NCI-H2196 treated with DMSO at 0.1 percent for 48 hours (cell line): ENCODE data around the gene PTGR1.
"Not testable (repeated sequence)": the region's sequence is repeated elsewhere in the genome, so short reads cannot be mapped to it uniquely, and the experiment has no call there.

ENCODE experiments used
- DNase-seq: peaks from one replicate; lab custom pipeline; 2025; ENCODE audit not compliant: unreplicated experiment; lab: John Stamatoyannopoulos, UW

PTGR1 gene

DNA sequence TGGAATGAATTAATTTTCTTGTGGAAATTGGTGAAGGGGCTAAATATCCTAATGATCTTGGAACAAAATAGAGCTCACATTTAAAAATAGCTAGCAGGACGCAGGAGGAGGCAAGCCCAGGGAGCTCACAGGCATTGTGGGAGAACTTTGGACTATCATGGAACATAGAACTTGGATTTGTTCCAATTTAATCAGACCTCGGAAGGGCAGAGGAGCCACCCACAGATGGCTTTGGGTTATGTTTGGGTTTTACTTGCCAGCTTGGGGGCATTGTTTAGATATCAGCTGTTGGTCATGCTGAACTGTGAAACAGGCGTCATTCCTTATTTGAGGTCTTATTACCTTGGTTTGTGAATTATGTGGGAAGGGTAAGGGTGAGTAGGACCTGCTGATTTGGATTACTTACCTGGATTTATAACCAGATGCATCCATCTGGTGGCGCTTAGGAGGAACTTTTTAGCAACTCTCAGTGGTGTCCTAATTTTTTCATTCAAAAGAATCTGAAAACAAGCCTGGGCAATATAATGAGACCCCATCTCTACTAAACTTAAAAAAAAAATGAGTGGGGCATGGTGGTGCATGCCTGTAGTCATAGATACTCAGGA lies 14.1 kb upstream of the PTGR1 start:
- no peak for DNase-seq

DNA sequence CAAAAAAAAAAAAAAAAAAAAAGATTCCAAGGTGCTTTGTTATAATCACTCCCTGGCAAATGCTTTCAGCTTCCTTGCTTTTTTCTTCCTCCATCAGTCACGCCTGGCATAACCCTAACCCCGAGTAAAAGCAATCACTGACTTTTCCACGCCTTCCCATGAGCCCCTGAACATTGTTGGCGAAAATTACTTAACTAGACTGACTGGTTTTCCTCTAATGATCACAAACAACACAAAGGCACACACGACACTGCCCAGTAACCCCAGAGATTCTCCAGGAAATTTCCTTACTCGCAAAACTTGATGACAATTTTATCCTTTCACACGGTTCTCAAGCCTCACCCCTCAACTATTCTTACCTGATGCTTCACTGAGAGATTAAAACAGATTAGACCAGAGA lies 11.4 kb upstream of the PTGR1 start:
- no peak for DNase-seq

DNA sequence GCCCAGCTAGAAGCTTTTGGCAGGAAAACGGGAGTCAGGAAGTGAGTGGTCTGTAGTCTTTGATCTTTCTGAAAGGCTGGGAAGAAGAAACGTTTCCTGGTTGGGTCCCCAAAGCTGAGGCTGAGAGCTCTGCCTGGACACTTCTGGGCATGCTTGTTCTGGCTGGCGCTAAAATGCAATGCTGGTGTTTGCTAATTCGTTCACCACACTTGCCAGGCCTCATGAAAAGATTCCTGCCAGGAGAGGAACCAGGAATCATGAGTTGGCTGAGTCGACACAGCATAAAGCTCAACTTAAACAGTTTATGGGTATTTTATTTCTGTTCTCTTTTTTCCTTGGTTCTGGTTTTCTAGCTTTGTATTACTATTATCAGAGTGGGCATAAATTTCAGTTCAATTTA lies 10.7 kb upstream of the PTGR1 start:
- DNase-seq = no peak

DNA sequence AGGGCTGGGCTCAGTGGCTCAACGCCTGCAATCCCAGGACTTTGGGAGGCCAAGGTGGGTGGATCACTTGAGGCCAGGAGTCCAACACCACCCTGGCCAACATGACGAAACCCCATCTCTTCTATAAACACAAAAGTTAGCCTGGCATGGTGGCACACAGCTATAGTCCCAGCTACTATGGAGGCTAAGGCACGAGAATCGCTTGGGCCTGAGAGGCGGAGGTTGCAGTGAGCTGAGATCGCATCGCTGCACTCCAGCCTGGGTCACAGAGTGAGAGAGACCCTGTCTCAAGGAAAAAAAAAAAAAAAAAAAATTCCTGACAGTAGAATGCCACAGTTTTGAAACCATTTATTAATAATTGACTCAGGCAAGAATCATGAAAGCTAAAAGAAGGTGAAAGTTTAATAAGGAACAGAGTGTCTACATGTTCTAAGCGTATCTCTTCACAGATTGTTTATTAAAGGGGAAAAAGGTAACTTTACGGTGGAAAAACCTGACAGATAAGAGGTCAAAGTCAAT lies 5.7 kb upstream of the PTGR1 start:
- DNase-seq = no peak

DNA sequence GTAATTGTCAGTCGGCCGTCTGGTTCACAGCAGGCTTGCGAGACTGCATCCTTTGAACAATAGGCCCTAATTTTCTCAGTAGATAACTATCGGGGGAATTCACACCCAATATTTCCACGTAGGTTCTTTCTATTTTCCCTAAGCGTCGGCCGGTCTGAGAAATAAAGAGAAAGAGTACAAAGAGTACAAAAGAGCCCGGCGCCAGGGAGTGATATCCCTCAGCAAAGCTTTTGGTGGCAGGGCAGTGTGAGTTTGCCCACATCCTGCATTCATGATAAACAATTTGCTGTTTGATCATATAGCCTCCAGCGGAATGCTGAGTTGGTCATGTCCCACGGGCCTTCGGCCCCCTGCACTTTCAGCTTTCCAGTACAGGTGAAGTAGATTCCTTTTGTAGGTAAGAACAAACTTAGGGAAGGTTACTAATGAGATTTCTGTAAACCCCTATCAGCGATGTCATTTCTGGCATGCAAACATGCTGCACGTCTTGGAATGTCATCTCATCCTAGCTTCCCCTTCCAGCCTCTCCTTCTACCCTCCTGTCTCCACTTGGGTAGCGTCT lies 4.7 kb upstream of the PTGR1 start:
- no peak for DNase-seq

DNA sequence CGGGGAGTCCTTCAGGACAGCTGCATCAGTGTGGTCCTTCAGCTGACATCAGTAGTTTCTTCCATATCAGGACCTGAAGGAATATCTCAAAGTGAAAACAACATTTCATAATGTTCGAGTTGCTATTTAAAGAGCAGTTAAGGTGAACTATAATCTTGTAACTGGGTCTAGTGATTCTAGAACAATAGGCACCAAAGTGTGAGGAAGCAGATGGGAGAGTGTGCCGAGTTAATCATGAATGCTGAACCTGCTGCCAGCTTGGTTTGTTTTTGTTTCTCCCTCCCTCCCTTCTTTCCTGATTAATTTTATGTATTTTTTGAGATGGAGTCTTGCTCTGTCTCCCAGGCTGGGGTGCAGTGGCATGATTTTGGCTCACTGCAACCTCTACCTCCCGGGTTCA lies 3.6 kb upstream of the PTGR1 start:
- DNase-seq = no peak

DNA sequence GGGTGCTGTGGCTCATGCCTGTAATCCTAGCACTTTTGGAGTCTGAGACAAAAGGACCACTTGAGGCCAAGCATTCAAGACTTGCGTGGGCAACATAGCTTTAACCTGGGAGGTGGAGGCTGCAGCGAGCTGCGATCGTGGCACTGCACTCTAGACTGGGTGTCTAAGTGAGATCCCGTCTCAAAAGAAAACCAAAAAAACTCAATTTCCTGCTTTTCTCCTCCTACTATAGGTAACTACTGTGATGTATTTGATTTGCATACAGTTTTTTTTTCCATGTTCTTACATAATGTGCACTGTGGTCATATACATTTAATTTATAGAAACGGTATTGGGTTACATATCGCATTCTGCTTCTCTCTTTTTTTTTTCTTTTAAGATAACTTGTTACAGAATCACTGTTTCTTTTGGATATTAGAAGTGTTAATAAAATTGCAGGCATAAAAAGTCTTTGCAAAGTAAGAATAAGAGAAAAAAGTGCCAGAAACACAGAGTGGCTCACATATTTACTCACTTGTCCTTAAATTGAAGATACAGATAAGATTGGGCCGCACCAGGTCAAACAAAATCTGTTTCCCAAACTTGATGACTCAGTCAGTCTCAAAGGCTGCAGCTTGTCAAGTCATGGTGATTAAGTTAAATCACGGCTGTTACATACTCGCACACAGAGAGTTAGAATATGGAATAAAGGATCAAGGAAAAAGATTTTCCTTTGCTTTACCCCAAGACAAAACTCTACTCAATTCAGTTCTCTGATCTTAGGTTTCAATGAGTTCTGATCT lies 2.0 kb upstream of the PTGR1 start:
- no peak for DNase-seq

DNA sequence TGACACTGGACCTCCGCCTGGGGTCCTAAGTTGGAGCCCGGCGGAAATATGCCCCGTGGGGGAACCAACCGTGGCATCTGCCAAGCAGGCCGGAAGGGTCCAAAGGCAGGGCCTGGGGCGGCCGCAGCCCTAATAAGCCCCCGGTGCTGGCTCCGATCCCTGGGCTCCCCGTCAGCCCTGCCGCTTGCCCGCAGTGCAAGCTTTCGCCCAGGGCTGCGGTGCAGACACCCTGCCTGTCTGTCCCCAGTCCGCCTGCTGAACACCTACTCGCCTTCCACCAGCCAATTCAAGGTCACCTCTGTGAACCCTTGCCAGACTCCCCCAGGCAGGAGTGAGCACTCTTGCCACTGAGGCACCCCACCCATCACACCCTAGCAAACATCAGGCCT lies 502 bp upstream of the PTGR1 start:
- DNase-seq = no peak

DNA sequence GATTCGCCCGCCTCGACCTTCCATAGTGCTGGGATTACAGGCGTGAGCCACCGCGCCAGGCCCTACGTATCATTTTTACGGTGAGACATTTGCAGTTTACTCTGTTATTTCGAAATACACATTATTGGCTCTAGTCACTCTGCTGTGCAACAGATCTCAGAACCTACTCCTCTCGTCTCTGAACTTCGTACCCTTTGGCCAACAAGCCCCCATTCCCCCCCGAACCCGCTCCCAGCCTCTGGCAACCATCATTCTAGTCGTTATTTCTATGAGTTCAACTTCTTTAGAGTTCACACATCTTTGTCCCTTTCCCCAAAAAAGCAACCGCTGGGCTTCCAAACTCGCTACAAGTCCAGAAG lies 735 bp downstream of the PTGR1 start:
- no peak for DNase-seq

DNA sequence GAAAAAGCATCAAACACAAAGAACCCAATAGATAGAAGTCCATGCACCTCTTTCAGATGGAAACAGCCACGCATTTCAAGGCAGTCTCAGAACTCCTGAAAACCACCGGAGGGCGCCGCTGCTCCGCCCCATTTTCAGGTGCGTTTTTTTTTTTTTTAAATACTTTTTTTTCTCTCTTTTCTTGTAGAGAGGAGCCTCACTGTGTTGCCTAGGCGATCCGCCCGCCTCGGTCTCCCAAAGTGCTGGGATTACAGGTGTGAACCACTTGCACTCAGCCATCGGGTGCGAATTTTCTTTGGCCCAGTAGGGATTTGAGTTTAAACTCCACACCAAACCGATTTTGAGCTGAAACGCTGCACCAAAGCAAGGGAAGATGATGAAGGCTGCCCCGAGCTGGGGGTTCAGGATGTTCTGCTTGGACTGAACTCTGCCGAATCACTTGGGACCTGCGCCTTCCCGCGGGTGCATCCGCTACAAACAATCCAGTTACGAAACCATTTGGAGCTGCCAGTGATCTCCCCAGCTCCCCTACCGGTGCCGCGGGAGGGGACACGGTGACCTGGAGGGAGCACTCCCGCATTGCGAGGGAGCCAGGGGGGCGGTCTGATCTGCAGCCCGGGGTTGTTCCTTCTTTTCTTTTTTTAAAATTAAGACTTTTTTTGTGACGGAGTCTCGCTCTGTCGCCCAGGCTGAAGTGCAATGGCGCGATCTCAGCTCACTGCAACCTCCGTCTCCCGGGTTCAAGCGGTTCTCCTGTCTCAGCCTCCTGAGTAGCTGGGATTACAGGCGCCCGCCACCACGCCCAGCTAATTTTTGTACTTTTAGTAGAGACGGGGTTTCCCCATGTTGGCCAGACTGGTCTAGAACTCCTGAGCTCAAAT lies 1.4 kb downstream of the PTGR1 start:
- peak; percentile 25 for DNase-seq

DNA sequence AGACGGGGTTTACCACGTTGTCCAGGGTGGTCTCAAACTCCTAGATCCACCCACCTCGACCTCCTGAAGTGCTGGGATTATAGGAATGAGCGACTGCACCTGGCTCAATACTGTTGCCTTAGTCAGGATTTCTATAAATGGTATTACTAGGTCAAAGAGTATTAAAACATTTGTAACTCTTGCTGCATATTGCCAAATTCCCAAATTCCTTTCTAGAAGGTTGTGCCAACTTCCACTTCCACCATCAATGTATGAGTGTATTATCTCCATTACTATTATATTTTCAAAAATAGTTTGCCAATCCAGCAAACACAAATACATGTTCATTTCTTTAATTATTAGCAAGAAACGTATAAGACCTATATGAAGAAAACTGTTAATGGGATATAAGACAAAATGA lies 10.6 kb downstream of the PTGR1 start:
- DNase-seq = no peak

DNA sequence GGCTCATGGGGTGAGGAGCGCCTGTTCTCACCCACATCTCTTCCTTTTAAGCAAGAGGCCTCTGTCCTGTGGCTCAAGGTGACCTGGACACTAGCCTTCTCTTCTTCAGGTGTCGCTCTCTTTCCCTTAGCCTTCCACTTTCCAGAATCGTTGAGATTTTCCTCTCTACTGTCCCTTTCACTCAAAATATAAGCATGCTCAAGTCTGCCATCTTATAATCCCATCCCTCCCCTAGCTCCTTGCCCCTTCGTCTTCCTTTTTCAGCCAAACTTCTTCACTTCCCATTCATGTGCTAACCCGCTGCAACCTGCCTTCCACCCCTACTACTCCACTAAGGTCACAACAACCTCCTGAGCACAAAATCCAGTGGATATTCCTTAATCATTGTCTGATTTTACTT lies 13.1 kb downstream of the PTGR1 start:
- no peak for DNase-seq

DNA sequence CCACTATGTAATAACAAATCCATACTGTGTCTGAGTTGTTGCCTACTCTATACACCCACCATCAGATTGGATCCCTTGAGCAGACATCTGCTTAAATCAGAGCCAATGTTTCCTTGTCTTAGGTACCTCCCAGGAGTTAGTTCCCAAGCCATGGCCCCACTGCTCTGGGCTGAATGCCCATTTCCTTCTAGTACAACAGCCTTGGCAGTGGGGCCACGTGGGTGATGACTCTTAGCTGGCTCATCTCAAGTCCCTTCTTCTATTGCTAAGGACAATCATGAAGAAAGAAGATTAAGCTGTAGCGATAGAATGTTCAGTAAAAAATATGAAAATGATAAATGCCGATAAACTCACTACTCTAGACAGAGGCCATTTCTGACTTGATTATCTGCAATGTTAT lies 16.6 kb downstream of the PTGR1 start:
- DNase-seq = no peak

DNA sequence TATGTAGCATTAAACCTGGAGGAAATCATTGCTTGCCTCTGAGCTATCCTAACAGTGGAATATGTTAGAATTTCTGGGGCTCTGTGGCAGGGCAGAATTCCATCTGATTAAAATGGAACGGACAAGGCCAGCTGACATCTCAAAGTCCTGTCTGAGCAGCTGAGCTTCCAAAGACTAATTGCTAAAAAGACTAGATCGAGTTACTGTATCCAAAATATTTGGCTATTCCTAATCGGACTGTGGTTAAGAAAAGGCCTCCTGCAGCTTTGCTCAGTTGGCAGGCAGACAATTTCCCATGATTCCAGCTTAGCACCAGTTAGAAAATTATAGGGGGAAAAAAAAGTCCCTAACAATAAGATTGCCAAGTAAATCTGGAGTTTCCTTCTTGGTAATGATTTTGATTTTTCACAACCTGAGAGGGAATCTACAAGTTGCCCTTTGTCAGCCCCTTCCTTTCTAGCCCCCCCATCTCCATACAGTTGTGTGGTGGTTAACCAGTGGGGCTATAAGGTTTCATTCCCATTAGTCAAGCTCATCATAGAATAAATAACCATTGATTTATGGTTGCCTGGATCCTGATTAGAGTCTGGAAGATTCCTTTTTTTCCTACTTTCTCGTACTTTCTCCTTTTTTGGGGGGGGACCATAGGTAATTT lies 26.4 kb downstream of the PTGR1 start:
- DNase-seq = no peak

DNA sequence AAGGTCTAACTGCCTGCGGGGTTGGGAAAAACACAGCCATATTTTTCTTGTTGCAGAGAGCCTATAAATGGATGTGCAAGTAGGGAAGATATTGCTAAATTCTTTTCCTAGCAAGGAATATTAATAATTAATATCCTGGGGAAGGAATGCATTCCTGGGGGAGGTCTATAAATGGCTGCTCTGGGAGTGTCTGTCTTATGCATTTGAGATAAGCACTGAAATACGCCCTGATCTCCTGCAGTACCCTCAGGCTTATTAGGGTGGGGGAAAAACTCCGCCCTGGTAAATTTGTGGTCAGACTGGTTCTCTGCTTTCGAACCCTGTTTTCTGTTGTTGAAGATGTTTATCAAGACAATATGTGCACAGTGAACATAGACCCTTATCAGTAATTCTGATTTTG lies 31.3 kb downstream of the PTGR1 start:
- not testable (repeated sequence) for DNase-seq

DNA sequence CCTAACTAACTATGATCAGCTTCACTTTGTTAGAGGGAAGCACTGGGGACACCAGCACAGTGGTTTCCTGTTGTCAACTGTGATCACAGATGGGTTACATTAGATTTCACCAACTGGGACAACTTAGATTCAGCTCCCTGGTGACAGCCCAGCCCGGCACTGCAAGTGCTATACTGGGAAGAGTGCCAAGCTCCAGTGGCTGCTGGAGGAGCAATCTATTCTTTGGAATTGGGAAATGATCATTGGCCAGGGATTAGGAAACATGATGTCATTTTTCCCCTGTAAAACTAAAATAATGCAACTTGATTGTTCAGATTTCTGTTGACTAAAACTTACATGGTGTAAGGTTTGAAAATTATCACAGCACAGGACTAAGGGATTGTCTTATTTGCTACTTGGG lies 33.2 kb downstream of the PTGR1 start:
- no peak for DNase-seq

DNA sequence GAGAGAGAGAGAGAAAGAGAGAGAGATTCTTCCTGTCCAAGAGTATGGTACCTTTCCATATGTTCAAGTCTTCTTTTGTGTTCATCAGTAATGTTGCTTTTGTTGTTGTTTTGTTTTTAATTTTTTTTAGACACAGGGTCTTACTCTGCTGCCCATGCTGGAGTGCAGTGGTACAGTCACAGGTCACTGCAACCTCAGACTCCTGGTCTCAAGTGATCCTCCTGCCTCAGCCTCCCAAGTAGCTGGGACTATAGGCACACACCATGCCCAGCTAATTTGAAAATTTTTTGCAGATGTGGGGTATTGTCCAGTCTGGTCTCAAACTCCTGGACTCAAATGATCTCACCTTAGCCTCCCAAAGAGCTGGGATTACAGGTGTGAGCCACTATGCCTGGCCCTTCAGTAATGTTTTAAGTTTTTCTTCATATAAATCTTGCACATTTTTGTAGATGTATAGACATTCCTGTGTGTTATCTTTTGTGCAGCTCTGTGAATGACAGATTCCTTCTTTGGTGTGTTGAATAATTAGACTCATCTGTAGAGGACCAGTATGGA lies 38.2 kb downstream of the PTGR1 start:
- DNase-seq = no peak

DNA sequence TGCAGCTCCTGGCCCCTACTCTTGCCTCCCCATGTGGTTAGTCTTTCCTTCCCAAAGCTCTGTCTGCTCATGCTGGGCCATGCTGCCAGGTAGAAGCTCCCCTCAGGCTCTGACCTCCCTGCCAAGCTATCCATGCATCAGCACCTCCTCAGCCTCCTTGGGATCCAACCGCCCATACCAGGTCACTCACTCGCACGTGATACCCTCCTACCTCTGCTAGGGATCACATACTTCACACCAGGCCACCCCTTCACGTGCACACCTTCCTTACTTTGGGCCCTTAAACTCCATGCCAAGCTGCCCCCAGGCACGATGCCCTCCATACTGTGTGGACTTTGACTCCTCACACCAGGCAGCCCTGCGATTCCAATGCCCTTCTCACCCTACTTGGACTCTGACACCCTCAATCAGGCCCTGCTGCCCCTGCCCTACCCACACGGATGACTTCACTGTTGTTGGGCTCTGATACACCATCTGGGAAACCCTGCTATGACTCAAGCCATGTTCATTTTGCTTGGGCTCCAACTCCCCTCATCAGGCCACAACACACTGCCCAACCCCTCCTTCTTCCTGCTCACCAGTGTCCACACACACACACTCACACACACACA lies 40.3 kb downstream of the PTGR1 start:
- DNase-seq = no peak

DNA sequence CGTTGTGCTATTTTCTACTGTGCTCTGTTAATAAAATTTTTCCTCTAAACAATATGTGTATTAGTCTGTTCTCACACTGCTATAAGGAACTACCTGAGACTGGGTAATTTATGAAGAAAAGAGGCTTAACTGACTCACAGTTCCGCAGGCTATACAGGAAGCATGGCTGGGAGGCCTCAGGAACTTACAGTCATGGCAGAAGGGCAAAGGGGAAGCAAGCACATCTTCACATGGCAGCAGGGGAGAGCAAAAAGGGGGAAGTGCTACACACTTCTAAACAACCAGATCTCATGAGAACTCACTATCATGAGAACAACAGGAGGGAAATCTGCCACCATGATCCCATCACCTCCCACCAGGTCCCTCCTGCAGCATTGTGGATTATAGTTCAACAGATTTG lies 44.0 kb downstream of the PTGR1 start:
- DNase-seq = not testable (repeated sequence)

DNA sequence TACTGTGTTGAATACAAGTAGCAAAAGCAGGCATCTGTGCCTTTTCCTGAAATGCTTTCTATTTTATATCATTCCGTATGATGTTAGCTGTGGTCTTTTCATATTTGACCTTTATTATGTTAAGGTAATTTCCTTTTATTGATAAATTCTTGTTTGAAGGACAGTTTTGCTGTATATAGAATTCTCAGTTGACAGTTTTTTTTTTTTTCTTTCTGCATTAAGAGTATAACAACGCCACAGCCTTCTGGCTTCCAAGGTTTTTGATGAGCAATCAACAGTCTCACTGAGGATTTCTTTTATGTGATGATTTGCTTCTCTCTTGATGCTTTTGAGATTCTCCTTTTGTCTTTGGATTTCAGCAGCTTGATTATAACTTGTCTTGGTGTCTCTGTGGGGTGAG lies 50.8 kb downstream of the PTGR1 start:
- DNase-seq = no peak
